ENCODE results near the gene SIGLEC7.
A peak's percentile ranks its signal among the peaks of the same experiment; 100 is the strongest.

Gene SIGLEC7

GRCh38 chr19:51169283-51169918 lies 27.3 kb downstream of the SIGLEC7 start:
- peak; percentile 64 for DNase-seq

DNA sequence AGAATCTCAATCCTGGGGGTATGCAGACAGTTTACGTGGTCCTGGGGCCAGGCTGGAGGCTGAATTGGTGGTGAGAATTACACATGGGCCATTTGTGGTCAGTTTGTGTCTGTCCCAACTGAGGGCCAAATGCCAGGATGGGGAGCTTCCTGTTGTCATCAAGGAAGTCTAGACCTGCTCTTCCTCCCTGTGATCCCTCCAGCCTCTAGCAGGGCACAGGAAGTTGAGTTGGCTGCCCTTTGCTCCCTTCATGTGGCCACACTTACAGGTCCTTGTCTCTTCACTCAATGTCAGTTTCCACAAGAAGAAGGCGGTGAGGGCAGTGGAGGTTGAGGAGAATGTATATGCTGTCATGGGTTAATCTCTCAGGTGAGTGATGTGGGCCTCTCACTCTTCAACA lies 30.1 kb downstream of the SIGLEC7 start:
- no peak for DNase-seq

- DNase-seq = no peak
Measured at GRCh38 chr19:51173681-51174080, 31.6 kb downstream of the SIGLEC7 start.

GRCh38 chr19:51179256-51179655 lies 37.2 kb downstream of the SIGLEC7 start:
- DNase-seq = no peak

- no peak for DNase-seq
Measured at GRCh38 chr19:51181377-51181912, 39.3 kb downstream of the SIGLEC7 start.

DNA sequence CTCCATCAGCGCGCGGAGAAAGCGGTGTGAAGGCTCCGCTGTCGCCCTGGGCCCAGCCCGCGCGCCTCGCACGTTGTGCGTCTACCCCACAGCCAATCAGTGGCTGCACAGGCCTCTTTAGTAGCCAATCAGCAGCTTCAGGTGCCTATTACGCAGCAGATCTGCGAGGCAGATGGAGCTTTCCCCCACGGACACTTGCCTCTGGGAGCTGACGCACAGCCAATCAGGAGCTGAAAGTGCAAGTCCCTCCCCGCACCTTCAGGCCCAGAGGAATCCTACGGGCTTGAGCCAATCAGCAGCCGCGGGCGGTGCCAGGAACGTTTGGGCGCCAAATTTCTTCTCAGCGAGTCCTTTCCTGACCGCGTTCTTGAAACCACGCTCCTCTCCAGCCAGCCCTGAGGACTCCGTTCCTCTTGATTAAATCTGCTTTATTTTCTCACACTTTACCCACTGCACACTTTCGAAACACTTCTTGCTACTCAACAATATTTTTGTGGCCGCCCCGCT lies 39.9 kb downstream of the SIGLEC7 start:
- DNase-seq = no peak

DNA sequence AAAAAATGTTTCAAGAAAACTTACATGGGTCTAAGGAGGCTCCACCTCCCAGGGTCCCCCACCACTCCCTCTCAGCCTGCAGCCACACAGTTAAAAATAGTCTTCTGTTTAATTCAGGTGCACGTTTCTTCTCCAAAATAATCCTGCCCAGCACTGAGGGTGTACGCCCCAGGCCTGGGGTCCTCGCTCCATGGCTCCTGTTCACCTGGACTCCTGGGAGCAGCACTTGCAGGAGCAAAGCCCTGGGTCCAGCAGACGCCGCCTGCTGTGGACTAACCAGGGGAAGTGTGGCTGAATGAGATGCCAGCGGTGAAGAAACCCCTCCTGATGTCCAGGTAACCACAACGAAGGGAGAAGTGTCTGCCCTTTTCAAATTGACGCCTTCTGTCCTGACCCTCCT lies 41.5 kb downstream of the SIGLEC7 start:
- no peak for DNase-seq

DNA sequence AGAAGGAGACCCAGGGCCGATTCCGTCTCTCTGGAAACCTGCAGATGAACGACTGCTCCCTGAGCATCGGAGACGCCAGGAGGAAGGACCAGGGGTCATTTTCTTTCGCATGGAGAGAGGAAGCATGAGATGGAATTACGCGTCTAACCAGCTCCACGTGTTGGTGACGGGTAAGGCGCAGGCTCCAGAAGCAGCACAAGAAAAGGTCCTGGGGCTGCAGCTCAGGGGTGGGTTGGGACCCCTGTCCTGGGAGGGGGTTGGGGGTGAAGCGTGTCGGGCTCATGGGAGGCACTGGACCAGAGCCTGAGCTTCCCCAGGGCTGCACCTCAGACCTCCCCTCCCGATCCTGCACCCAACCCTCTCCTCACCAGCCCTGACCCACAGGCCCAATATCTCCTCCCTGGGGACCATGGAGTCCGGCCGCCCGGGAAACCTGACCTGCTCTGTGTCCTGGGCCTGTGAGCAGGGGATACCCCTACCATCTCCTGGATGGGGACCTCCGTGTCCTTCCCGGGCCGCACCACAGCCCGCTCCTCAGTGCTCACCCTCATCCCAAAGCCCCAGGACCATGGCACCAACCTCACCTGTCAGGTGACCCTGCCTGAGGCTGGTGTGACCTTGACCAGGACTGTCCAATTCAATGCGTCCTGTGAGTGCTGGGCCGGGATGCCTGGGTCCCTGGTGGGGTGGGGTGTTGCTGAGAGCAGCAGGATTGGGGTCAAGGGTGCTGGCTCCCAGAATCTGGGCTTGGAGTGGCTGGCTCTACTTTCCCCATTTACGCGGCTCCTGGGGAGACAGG lies 43.2 kb downstream of the SIGLEC7 start:
- DNase-seq = no peak

- no peak for DNase-seq
Measured at GRCh38 chr19:51185868-51186215, 43.7 kb downstream of the SIGLEC7 start.

- no peak for DNase-seq
Measured at GRCh38 chr19:51186323-51186722, 44.2 kb downstream of the SIGLEC7 start.

DNA sequence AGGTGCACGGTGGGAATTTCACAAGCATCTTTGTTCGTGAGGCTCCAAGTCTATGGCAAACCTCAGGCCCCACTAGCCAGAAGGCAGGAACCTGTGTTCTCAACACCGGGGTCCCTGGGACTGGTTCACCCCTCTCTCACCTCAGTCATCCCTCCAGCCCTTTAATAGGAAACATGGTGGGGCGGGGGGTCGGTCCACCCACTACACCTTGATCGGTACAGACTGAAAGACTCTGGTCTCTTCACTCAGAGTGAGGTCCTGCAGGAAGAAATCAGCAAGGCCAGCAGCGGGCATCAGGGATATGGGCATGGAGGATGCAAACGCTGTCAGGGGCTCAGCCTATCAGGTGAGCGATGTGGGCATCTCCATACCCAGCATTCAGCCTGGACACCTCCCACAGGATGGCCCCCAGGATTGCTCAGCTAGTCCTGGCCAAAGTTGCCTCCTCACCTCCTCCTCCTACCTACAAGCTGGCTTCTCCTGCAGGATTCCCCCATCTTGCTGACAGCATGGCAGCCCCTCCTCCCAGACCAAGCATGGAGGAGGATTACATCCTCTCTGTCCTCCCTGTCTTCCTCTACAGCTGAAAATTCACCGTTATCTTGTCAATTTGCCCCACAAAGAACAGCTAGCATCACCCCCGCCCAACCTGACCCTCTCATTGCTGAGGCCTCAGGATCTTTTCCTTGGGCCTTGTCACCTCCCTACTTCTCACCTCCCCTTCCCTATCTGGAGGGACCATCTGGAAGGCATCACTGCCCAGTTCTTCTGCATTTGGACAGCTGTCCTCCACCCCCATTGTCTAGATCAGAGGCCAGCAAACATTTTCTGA lies 45.5 kb downstream of the SIGLEC7 start:
- no peak for DNase-seq

- DNase-seq = no peak
Measured at GRCh38 chr19:51188227-51188559, 46.1 kb downstream of the SIGLEC7 start.

DNA sequence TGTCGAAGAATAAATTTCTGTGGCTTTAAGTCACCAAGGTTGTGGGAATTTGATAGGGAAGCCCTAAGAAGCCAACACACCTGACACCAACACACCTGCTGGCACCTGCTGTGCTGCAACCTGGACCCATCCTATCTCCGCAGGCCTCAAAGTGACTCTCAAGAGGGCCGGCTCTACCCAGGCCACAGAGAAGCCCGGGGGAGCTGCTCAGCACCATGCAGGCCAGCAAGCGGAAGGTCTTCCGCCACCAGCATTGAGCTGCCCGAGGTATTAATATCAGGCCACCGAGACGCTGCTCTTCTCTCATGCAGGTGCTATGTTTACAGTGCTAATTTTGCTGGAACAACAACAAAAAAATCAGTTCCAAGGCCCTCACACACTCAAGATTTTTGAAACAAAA lies 50.6 kb downstream of the SIGLEC7 start:
- no peak for DNase-seq

DNA sequence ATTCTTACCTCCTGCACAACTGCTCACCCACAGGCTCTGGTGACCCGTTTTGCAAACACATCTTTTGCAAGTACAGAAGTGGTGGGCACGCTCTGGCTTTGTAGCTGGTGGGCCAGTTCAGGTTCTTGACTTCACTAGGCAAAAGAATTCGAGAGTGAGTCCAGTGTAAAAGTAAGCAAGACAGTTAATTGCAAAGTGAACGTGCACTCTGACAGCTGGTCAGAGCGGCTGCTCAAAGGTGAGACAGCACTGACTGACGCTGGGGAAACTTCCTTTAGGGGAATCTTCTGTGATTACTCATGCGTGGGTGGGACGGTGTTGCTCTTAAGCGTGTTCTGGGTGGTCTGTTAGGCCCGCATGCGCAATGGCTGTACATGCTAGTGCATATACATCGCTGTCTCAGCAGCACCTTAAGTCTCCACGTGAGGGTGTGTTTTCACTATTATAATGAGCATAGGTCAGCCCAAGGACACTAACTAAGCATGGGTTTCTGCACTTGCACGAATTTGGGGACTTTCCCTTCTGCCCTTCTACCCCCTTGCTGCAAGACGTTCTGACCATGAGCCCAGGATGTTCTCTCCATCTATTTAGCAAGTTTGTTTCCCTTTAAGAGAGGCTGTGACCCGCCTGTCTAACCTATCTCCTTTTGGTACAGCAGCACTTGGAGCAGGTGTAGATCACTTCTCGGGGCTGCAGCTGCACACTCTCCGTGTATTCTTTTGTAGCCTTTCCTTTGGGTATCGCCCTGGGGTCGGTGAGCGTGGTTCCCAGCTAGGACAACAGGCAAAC lies 52.6 kb downstream of the SIGLEC7 start:
- no peak for DNase-seq

DNA sequence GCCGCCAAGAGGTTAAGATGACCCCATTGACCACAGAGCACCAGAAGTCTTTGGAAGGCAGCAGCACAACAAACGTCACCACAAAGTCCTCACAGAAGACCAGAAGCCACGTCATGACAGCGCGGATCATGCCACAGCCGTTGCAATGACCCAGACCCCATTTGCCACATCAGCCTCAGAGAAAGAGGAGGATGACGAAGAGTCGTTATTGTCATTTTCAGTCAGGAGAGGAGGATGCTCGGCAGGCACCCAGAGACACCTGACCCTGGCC lies 53.1 kb downstream of the SIGLEC7 start:
- no peak for DNase-seq

GRCh38 chr19:51195616-51196015 lies 53.5 kb downstream of the SIGLEC7 start:
- no peak for DNase-seq

- DNase-seq = no peak
Measured at GRCh38 chr19:51196181-51196580, 54.1 kb downstream of the SIGLEC7 start.

DNA sequence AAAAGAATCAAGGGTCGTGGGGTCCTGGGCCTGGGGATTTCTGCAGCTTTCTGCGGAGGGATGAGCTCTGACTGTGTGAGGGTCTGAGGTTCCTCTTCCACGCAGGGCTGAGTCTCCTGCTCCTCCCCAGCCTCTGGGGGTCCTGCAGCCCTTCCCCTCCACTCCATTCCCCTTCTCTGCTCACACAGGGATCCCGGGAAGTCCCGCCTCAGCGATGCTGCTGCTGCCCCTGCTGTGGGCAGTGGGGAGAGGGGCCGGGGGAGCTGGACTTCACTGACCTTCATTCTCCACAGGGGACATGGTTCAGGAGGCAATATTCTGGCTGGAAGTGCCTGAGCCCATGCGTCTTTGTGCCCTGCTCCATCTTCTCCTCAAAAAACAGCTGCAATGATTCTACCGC lies 56.5 kb downstream of the SIGLEC7 start:
- no peak for DNase-seq

DNA sequence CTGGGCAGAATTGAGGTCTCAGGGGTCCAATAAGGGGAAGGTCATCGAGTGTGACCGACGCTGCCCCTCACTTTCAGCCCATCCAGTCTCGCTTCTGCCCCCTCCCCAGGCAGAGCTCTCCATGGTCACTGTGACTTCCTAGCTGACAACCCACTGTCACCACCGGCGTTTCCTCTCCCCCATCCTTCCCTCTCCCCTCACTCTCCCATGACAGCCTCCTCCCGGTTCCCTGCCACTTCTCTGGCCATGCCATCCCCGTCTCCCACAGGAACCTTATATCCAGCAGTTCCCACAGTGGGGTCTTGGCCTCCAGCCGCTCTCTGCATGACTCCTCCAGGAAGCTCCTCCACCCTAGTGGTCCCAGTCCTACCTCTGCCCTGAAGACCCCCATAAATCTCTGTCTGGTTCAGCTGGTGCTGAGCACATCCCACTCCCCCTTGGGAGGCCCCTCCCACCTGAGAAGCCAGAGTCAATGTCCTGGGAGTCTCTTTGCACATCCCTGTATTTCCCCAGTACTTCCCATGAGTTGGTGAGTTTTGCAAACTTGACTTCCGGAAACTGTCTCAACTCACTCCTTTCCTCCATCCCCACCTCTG lies 58.1 kb downstream of the SIGLEC7 start:
- DNase-seq = no peak

DNA sequence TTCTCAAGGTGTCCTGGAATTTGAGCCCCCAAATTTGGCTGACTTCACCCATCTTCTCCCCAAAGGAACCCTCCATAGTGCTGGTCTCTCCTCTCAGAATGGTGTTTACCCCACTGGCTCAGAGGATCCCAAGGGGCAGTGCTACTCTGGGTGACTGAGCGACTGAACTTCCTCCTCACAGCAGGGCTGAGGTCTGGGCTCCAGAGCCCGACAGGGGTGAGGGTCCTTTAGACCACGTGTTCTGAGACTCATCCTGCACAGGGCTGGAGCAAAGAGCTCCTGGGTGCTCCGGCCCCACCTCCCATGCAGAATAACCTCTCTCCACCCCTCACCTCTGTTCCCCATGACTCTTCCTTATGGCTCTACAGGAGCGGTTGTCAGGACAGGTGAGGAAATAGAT lies 59.6 kb downstream of the SIGLEC7 start:
- DNase-seq = no peak

Measured in stimulated activated CD4-positive, alpha-beta T cell treated with anti-CD3 and anti-CD28 coated beads, Interleukin-4, amount 100 ng/mL, for 1 hour (primary cell).